H1 (cell line): Measurements from ENCODE around the gene LMX1A. TPM values are rescaled to one million over a fixed set of nuclear protein-coding genes. Genes with fewer than 3 reads are reported as not detected.

Source experiments
- HDAC2 ChIP-seq, 2 experiments: fragments of 300-600 bp in 1 of 2; sonication (generic) in 1 of 2; IDR thresholded peaks; 2 replicates each; pipeline ENCODE4 v1.6.1; 2011 to 2012; ENCODE audit warnings: low read depth in 2 of 2, low read length in 2 of 2, mild to moderate bottlenecking in 2 of 2, moderate library complexity in 2 of 2, borderline replicate concordance in 1 of 2, inconsistent platforms in 1 of 2
- NANOG ChIP-seq: IDR thresholded peaks from 2 replicates; pipeline ENCODE4 v1.6.1; 2011; ENCODE audit warnings: low read length, low read depth, mild to moderate bottlenecking, inconsistent platforms; ENCODE audit not compliant: insufficient read depth, poor library complexity, severe bottlenecking
- RNF2 ChIP-seq: fragments of 200-900, 300-1000 bp; sonication (generic); IDR thresholded peaks from 2 replicates; pipeline ENCODE4 v1.7.1; 2016; ENCODE audit warnings: borderline replicate concordance, low read depth, mild to moderate bottlenecking, antibody characterized with exemption, low read length; ENCODE audit not compliant: poor library complexity, severe bottlenecking; ENCODE audit errors: missing control alignments
- polyA plus RNA-seq, 7 experiments: library from polyadenylated mRNA; depleted of rRNA in 3 of 7; stranded (reverse) in 5 of 7; unstranded in 2 of 7; fragments of >200 nt in 5 of 7; fragments of 200-250 nt in 2 of 7; gene quantifications; 1 replicate in 5 of 7; 2 replicates in 1 of 7; 4 replicates in 1 of 7; pipeline versions ENCODE4 v1.2.1 to v1.2.3, GENCODE V29; 2011 to 2013; ENCODE audit warnings: missing spikeins in 2 of 7, mixed read lengths in 2 of 7
- total RNA-seq: library from RNA; stranded (reverse); fragmentation: NEBNext Ultra II Directional; extraction: Animal tissue kit (Norgen Biotek cat#: 25700); gene quantifications from 2 replicates; pipeline ENCODE4 v1.2.1, GENCODE V29; 2021

LMX1A gene
- total and polyA plus RNA-seq, 2 of the 8 experiments (the other 6 are each of a cell fraction or from before 2014, with no cell fraction given) = not detected

- TF ChIP-seq NANOG (no peak), RNF2 (peak; percentile 96), HDAC2 (IDR thresholded peaks at IDR 0.05; ENCODE audit: borderline replicate concordance in 1 of 2, low read depth in 2 of 2, low read length in 2 of 2) (no peak)
Measured at GRCh38 chr1:165355139-165355976, 1.2 kb downstream of the LMX1A start (continued).
